ENCODE results near the gene ANKRD17.

DNA sequence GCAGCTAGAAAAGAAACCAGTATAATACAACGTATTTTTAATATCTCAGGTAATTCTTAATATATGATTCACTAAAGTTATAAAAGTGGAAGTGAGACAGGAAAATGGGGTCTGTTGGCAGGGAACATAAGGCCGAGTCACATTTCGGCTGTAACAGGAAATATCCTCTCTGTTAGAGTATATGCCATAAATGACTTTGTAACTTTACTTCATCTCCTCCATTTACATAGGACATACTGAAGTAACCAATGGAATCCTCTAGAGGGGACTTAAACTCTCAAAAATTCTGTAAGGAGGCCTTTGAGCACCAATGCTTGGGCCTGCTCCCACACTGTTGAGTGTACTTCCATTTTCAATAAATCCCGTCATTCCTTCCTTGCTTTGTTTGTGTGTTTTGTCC is 71.3 kb downstream of the ANKRD17 start:
- TF ChIP-seq, protein P1, sequence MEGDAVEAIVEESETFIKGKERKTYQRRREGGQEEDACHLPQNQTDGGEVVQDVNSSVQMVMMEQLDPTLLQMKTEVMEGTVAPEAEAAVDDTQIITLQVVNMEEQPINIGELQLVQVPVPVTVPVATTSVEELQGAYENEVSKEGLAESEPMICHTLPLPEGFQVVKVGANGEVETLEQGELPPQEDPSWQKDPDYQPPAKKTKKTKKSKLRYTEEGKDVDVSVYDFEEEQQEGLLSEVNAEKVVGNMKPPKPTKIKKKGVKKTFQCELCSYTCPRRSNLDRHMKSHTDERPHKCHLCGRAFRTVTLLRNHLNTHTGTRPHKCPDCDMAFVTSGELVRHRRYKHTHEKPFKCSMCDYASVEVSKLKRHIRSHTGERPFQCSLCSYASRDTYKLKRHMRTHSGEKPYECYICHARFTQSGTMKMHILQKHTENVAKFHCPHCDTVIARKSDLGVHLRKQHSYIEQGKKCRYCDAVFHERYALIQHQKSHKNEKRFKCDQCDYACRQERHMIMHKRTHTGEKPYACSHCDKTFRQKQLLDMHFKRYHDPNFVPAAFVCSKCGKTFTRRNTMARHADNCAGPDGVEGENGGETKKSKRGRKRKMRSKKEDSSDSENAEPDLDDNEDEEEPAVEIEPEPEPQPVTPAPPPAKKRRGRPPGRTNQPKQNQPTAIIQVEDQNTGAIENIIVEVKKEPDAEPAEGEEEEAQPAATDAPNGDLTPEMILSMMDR (IDR thresholded peaks at IDR 0.05; ENCODE audit: low read length) = no peak
- no peak for TF ChIP-seq EZH2phosphoT487 (IDR thresholded peaks at IDR 0.05; ENCODE audit: low read length)

All from MM.1S (cell line).